Endothelial cell of umbilical vein (primary cell): ENCODE measurements around the gene KY. TPM values are rescaled to one million over a fixed set of nuclear protein-coding genes. Genes with fewer than 3 reads are reported as not detected.

Experiments
- BruUV-seq: library from RNA; stranded (reverse); fragments of 400-500 nt; replicated peaks from 2 replicates; lab custom pipeline; 2021; lab: Mats Ljungman, UMichigan
- CTCF ChIA-PET: fragments of 300-600, 350-600 bp; sonication (Branson Sonifier 250); formaldehyde crosslinking; loops from one replicate; lab custom pipeline; 2021; ENCODE audit warnings: antibody characterized with exemption, inconsistent platforms; lab: Charles Lee
- POLR2A ChIA-PET: fragments of 300-600, 350-600 bp; sonication (Branson Sonifier 250); formaldehyde crosslinking; loops from one replicate; lab custom pipeline; 2021; ENCODE audit warnings: antibody characterized with exemption, inconsistent platforms; lab: Charles Lee
- DNase-seq: peaks from one replicate; pipeline ENCODE4 v3.0.0-alpha.2; 2011; ENCODE audit warnings: low read depth, low spot score
- FAIRE-seq: peaks from 2 replicates; lab custom pipeline; 2011; peaks lifted over from hg19 to GRCh38; lab: Jason Lieb, UNC
- H2AFZ ChIP-seq: 2 replicates; pipeline ENCODE4 v1.6.0; 2012; ENCODE audit warnings: low read depth, low read length, control low read depth, inconsistent platforms
- H3K27ac ChIP-seq: 2 replicates; pipeline ENCODE4 v1.5.1; 2011; ENCODE audit warnings: low read depth, mild to moderate bottlenecking, control low read depth, low read length, moderate library complexity; ENCODE audit not compliant: insufficient read depth
- H3K27me3 ChIP-seq, 2 experiments: 2 replicates each; pipeline versions ENCODE4 v1.6.0 to v1.6.1; 2011; ENCODE audit warnings: low read length in 2 of 2, mixed read lengths in 1 of 2; ENCODE audit not compliant: control insufficient read depth in 2 of 2, insufficient read depth in 2 of 2
- H3K36me3 ChIP-seq, 2 experiments: 2 replicates in 1 of 2; 3 replicates in 1 of 2; pipeline ENCODE4 v1.5.1; 2011; ENCODE audit warnings: low read length in 2 of 2, mild to moderate bottlenecking in 1 of 2, moderate library complexity in 1 of 2; ENCODE audit not compliant: control insufficient read depth in 2 of 2, insufficient read depth in 2 of 2; ENCODE audit errors: extremely low read depth in 1 of 2
- H3K4me1 ChIP-seq: 3 replicates; pipeline ENCODE4 v1.5.1; 2011; ENCODE audit warnings: mild to moderate bottlenecking, low read length; ENCODE audit not compliant: control insufficient read depth, insufficient read depth; ENCODE audit errors: extremely low read depth
- H3K4me2 ChIP-seq: 2 replicates; pipeline ENCODE4 v1.6.1; 2011; ENCODE audit warnings: low read length, control low read depth, mixed read lengths; ENCODE audit not compliant: insufficient read depth
- H3K4me3 ChIP-seq, 3 experiments: fragments of 200-600 bp in 1 of 3; sonication (generic), shearing (Covaris generic) in 1 of 3; replicated peaks in 1 of 3; 2 replicates each; pipeline ENCODE4 v1.5.1; 2011 to 2016; ENCODE audit warnings: control low read depth in 3 of 3, low read length in 3 of 3, mild to moderate bottlenecking in 2 of 3, inconsistent platforms in 1 of 3, low read depth in 1 of 3, moderate library complexity in 1 of 3; ENCODE audit not compliant: insufficient read depth in 1 of 3
- H3K79me2 ChIP-seq: 2 replicates; pipeline ENCODE4 v1.6.0; 2012; ENCODE audit warnings: low read length, inconsistent platforms; ENCODE audit not compliant: control insufficient read depth, insufficient read depth
- H3K9ac ChIP-seq: replicated peaks from 2 replicates; pipeline ENCODE3; 2011; ENCODE audit warnings: low read length, control low read depth; ENCODE audit not compliant: insufficient read depth; ENCODE audit errors: extremely low read depth
- H3K9me1 ChIP-seq: replicated peaks from 3 replicates; pipeline ENCODE4 v1.6.0; 2011; ENCODE audit warnings: mild to moderate bottlenecking, low read length; ENCODE audit not compliant: control insufficient read depth, insufficient read depth; ENCODE audit errors: extremely low read depth
- H3K9me3 ChIP-seq: replicated peaks from 2 replicates; pipeline ENCODE4 v1.5.1; 2012; ENCODE audit warnings: low read length, inconsistent platforms; ENCODE audit not compliant: control insufficient read depth, insufficient read depth
- H4K20me1 ChIP-seq: replicated peaks from 2 replicates; pipeline ENCODE3; 2011; ENCODE audit warnings: mild to moderate bottlenecking, low read length; ENCODE audit not compliant: control insufficient read depth, insufficient read depth; ENCODE audit errors: extremely low read depth
- CTCF ChIP-seq, 2 donors: IDR thresholded peaks; 1 replicate in 1 of 2; 2 replicates in 1 of 2; pipeline ENCODE4 v1.5.1; 2011; ENCODE audit warnings: low read length in 2 of 2, mild to moderate bottlenecking in 2 of 2, moderate library complexity in 2 of 2, control low read depth in 1 of 2, inconsistent platforms in 1 of 2, low read depth in 1 of 2; ENCODE audit not compliant: insufficient read depth in 1 of 2; ENCODE audit errors: extremely low read depth in 1 of 2
- EZH2 ChIP-seq: IDR thresholded peaks from 2 replicates; pipeline ENCODE4 v1.6.1; 2012; ENCODE audit warnings: borderline replicate concordance, low read depth, mild to moderate bottlenecking, moderate library complexity, low read length, inconsistent platforms; ENCODE audit not compliant: severe bottlenecking
- FOS ChIP-seq: IDR thresholded peaks from 2 replicates; pipeline ENCODE4 v1.6.1; 2011; ENCODE audit warnings: mild to moderate bottlenecking, low read length, moderate library complexity, borderline replicate concordance; ENCODE audit not compliant: insufficient read depth
- GATA2 ChIP-seq: IDR thresholded peaks from 2 replicates; pipeline ENCODE4 v1.7.0; 2011; ENCODE audit warnings: low read depth, mild to moderate bottlenecking, moderate library complexity, mixed read lengths, low read length; ENCODE audit not compliant: insufficient read length, insufficient read depth
- JUN ChIP-seq: IDR thresholded peaks from 2 replicates; pipeline ENCODE4 v1.6.1; 2011; ENCODE audit warnings: borderline replicate concordance, low read depth; ENCODE audit not compliant: insufficient read length, insufficient read depth
- MYC ChIP-seq: IDR thresholded peaks from one replicate; pipeline ENCODE4 v1.6.1; 2011; ENCODE audit warnings: mild to moderate bottlenecking, low read depth, low read length
- POLR2A ChIP-seq: IDR thresholded peaks from 2 replicates; pipeline ENCODE4 v1.6.1; 2012; ENCODE audit warnings: low read depth, mild to moderate bottlenecking, control low read depth, low read length
- POLR2AphosphoS5 ChIP-seq: IDR thresholded peaks from 2 replicates; pipeline ENCODE4 v1.6.1; 2012; ENCODE audit warnings: low read depth, mild to moderate bottlenecking, control low read depth, low read length, moderate library complexity; ENCODE audit not compliant: insufficient read depth
- dilution Hi-C: fragments of 300-500 bp; cut with MboI; formaldehyde crosslinking; loops from one replicate; pipeline ENCODE4 v1.15.0; 2019; ENCODE audit warnings: low sequenced_read_pairs; ENCODE audit not compliant: extremely low pct_ligation_motif_present
- intact Hi-C: fragments of 100-400 bp; cut with micrococcal nuclease; formaldehyde crosslinking; loops from one replicate; pipeline ENCODE4 v1.10.0; 2022
- polyA plus RNA-seq, 4 experiments: library from polyadenylated mRNA; depleted of rRNA in 3 of 4; stranded (reverse) in 3 of 4; unstranded in 1 of 4; fragments of >200 nt; gene quantifications; 2 replicates each; pipeline versions ENCODE4 v1.2.1 to v1.2.3, GENCODE V29; 2011 to 2012; ENCODE audit warnings: missing spikeins in 1 of 4
- total RNA-seq: library from RNA; stranded (reverse); gene quantifications from 2 replicates; pipeline ENCODE4 v1.2.3, GENCODE V29; 2021
- TF ChIP-seq, protein P1 (sequence below): IDR thresholded peaks from 2 replicates; pipeline ENCODE4 v1.6.1; 2011; ENCODE audit not compliant: insufficient read depth, insufficient read length

Gene KY
- total and polyA plus RNA-seq, 2 donors (not counting 3 experiments of a cell fraction or from before 2014, with no cell fraction given): not detected

- ChIA-PET POLR2A (no interaction called here), CTCF (no interaction called here)
- Histone ChIP-seq H3K36me3 (no peaks in the 10 kb centered on the region), H2AFZ (no peak overlapping the region), H3K4me2 (no peak overlapping the region), H3K9me1 (no peaks in the 10 kb centered on the region), H3K79me2 (no peaks in the 10 kb centered on the region), H3K4me3 (no peak overlapping the region), H3K9ac (no peak overlapping the region), H4K20me1 (no peaks in the 10 kb centered on the region), H3K4me1 (no peaks in the 10 kb centered on the region), H3K9me3 (no peaks in the 10 kb centered on the region), H3K27me3 (peaks cover 2 to 3% of the 10 kb centered on the region in 2 experiments), H3K27ac (no peak overlapping the region)
- TF ChIP-seq, protein P1, sequence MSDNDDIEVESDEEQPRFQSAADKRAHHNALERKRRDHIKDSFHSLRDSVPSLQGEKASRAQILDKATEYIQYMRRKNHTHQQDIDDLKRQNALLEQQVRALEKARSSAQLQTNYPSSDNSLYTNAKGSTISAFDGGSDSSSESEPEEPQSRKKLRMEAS: no peak
- no peak for TF ChIP-seq MYC
- no peak for TF ChIP-seq CTCF (IDR thresholded peaks at IDR 0.05; ENCODE audit: extremely low read depth in 1 of 2, insufficient read depth in 1 of 2, low read depth in 1 of 2, low read length in 2 of 2)
- TF ChIP-seq POLR2AphosphoS5: no peak
- TF ChIP-seq FOS: no peak
- no peak for TF ChIP-seq GATA2
- no peak for TF ChIP-seq JUN
- TF ChIP-seq POLR2A: no peak
- no peak for TF ChIP-seq EZH2
- dilution Hi-C loops (no loop called here), intact Hi-C loops (no loop called here)
- DNase-seq (no peak), FAIRE-seq (no peak)
- no TSS peak for BruUV-seq
These were observed 5.5 kb upstream of the KY start for GRCh38 chr3:134656211-134656800.
